ENCODE results near the gene FGD5. TPM values are rescaled to one million over a fixed set of nuclear protein-coding genes. Genes with fewer than 3 reads are reported as not detected.

Gene FGD5
- total and polyA plus RNA-seq, 9 of the 15 experiments (the other 6 are each of a cell fraction or from before 2014, with no cell fraction given): 0.18 TPM; not detected in 8

GRCh38 chr3:14892226-14892625, 73.5 kb downstream of the FGD5 start:
- no peaks in the 10 kb centered on the region for H4K20me1 ChIP-seq (replicated peaks; ENCODE audit: control insufficient read depth, insufficient read depth, low read length)
- H3K27me3 ChIP-seq (ENCODE audit: control insufficient read depth in 2 of 2, insufficient read depth in 2 of 2, low read length in 2 of 2): peaks cover 39 to 45% of the 10 kb centered on the region in 2 experiments
- FAIRE-seq: no peak
- H3K4me1 ChIP-seq (replicated peaks in 1 of 2; ENCODE audit: control insufficient read depth in 2 of 2, insufficient read depth in 2 of 2, low read length in 2 of 2): no peaks in the 10 kb centered on the region
- no peak for ATAC-seq
- under 1% methylated on average over 11 of the region's 11 CpGs for WGBS (ENCODE audit: insufficient coverage, low coverage, missing lambda C conversion rate)
- TF ChIP-seq WHSC1 (IDR thresholded peaks at IDR 0.05; ENCODE audit: low read length): no peak
- TF ChIP-seq ZNF175 (CRISPR knock-in tag; IDR thresholded peaks at IDR 0.05; ENCODE audit: low read depth): no peak
- TF ChIP-seq GTF2B (IDR thresholded peaks at IDR 0.05; ENCODE audit: extremely low read depth, insufficient read length): no peak
- TF ChIP-seq ZNF444 (CRISPR knock-in tag; IDR thresholded peaks at IDR 0.05): no peak
- no peak for TF ChIP-seq ARNT (IDR thresholded peaks at IDR 0.05)
- TF ChIP-seq MED1 (CRISPR knock-in tag; IDR thresholded peaks at IDR 0.05; ENCODE audit: borderline replicate concordance): no peak
- TF ChIP-seq HNRNPLL (IDR thresholded peaks at IDR 0.05; ENCODE audit: low read depth, low read length, poor library complexity, severe bottlenecking): no peak
- no peaks in the 10 kb centered on the region for H3K79me2 ChIP-seq (ENCODE audit: control insufficient read depth, insufficient read depth, low read length)
- no peaks in the 10 kb centered on the region for H3K36me3 ChIP-seq (ENCODE audit: control insufficient read depth, insufficient read depth, low read length)
- H3K9ac ChIP-seq (ENCODE audit: insufficient read depth in 1 of 2, low read depth in 2 of 2, low read length in 2 of 2): no peak overlapping the region
- CTCF ChIA-PET (ENCODE audit: low intra/inter-chr PET ratio): no interaction called here
- H3K9me1 ChIP-seq (ENCODE audit: control insufficient read depth, insufficient read depth, low read length): no peaks in the 10 kb centered on the region
- POLR2A ChIA-PET: interaction anchor here (1.0 kb wide), 1 partner anchor 29 kb away, joined by 3 read pairs; no protein-coding TSS in a partner anchor
- no peak for DNase-seq (ENCODE audit: extremely low read depth in 1 of 4, low spot score in 3 of 4)
- no TSS peak for BruUV-seq (replicated peaks)
- intact Hi-C loops (cut with micrococcal nuclease): no loop called here
- in situ Hi-C loops (cut with MboI): no loop called here
- no peaks in the 10 kb centered on the region for H3K9me3 ChIP-seq (replicated peaks; ENCODE audit: control insufficient read depth, insufficient read depth, low read depth, low read length)
- H2AFZ ChIP-seq (ENCODE audit: low read depth, low read length): no peak overlapping the region
- H3K27ac ChIP-seq (ENCODE audit: extremely low read depth, low read depth, low read length): no peak overlapping the region
- H3K4me2 ChIP-seq (ENCODE audit: insufficient read depth, low read length): no peak overlapping the region
- no peak overlapping the region for H3K4me3 ChIP-seq

Measured in K562 (cell line).